ENCODE data around the gene ZSWIM4.

Gene ZSWIM4

DNA sequence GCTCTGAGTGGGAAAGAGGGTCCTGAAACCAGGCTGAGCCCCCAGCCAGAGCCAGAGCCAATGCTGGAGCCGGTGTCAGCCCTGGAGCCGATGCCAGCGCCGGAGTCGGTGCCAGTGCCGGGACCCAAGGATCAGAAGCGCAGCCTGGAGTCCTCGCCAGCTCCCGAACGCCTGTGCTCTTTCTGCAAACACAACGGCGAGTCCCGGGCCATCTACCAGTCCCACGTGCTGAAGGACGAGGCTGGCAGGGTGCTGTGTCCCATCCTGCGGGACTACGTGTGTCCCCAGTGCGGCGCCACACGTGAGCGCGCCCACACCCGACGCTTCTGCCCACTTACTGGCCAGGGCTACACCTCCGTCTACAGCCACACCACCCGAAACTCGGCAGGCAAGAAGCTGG lies 82.1 kb downstream of the ZSWIM4 start:
- Histone ChIP-seq H3K4me3 (ENCODE audit: low read length) (no peak overlapping the region), H3K27ac (ENCODE audit: low read depth, low read length) (no peak overlapping the region), H3K9me3 (ENCODE audit: control insufficient read depth, insufficient read depth, low read length) (no peaks in the 10 kb centered on the region), H3K36me3 (ENCODE audit: control insufficient read depth, low read length) (no peaks in the 10 kb centered on the region), H3K4me2 (ENCODE audit: low read length) (no peak overlapping the region), H3K4me1 (ENCODE audit: control insufficient read depth, low read length) (peaks cover 28% of the 10 kb centered on the region), H3K9me2 (replicated peaks; ENCODE audit: control insufficient read depth, low read length) (no peaks in the 10 kb centered on the region), H3K79me2 (ENCODE audit: control insufficient read depth, low read length) (no peaks in the 10 kb centered on the region), H3F3A (ENCODE audit: control insufficient read depth, insufficient read depth) (no peaks in the 10 kb centered on the region; the same call in 1 of the 2 replicates), H3K27me3 (ENCODE audit: control insufficient read depth, low read length) (0 out of 2 replicates have a peak, but pooled peaks cover 4% of the 10 kb centered on the region), H4K20me1 (ENCODE audit: control insufficient read depth, insufficient read depth, low read depth, low read length) (no peaks in the 10 kb centered on the region)
- no peak for TF ChIP-seq EZH2phosphoT487 (IDR thresholded peaks at IDR 0.05; ENCODE audit: borderline replicate concordance, low read length)
- TF ChIP-seq, protein P1, sequence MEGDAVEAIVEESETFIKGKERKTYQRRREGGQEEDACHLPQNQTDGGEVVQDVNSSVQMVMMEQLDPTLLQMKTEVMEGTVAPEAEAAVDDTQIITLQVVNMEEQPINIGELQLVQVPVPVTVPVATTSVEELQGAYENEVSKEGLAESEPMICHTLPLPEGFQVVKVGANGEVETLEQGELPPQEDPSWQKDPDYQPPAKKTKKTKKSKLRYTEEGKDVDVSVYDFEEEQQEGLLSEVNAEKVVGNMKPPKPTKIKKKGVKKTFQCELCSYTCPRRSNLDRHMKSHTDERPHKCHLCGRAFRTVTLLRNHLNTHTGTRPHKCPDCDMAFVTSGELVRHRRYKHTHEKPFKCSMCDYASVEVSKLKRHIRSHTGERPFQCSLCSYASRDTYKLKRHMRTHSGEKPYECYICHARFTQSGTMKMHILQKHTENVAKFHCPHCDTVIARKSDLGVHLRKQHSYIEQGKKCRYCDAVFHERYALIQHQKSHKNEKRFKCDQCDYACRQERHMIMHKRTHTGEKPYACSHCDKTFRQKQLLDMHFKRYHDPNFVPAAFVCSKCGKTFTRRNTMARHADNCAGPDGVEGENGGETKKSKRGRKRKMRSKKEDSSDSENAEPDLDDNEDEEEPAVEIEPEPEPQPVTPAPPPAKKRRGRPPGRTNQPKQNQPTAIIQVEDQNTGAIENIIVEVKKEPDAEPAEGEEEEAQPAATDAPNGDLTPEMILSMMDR (IDR thresholded peaks at IDR 0.05; ENCODE audit: low read depth, low read length, poor library complexity, severe bottlenecking): no peak

DNA sequence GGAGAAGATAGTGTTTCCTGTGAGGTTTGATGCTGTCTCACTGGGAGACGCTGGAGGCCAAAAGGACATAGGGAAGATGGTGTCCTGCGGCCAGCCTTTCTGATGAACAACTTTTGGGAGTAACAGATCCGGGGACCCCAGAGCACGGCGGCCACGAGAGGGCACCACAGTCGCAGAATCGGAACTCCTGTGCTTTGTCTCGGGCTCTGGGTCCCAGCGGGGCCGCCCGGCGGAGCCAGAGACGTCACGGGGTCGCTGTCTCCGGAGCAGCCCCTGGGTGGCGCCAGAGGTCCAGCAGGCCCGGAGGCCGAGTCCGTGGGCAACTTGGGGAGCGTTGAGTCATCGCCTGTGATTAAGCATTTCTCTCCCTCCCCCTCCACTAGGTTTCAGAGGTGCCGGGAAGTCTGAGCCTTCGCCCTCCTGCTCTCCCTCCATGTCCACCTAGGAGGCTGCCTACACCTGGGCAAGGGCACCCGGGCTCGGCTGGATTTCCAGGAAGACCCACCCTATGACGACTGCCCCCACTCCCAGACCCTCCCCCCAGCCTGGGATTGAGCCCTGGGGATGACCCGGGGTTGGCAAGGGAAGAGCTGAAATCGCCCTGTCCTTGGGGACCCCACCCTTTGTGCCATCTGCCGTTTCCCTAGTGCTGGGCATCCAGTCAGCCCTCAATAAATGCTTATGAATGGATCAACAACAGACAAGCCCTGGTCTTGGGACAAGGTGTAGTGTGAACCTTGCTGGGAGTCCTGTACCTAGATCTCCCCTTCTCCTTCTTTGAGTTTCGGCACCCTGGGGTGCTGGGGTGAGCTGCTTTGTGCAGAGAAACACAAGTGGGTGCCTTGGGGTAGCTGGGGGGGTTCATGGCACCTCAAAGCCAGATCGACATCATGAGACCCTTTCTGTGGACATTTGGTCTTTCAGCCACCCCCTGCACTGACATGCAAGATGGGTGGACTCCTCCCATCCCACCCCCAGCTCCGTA lies 85.1 kb downstream of the ZSWIM4 start:
- TF ChIP-seq EZH2phosphoT487 (IDR thresholded peaks at IDR 0.05; ENCODE audit: borderline replicate concordance, low read length): no peak
- TF ChIP-seq, protein P1 (IDR thresholded peaks at IDR 0.05; ENCODE audit: low read depth, low read length, poor library complexity, severe bottlenecking): peak; percentile 99

DNA sequence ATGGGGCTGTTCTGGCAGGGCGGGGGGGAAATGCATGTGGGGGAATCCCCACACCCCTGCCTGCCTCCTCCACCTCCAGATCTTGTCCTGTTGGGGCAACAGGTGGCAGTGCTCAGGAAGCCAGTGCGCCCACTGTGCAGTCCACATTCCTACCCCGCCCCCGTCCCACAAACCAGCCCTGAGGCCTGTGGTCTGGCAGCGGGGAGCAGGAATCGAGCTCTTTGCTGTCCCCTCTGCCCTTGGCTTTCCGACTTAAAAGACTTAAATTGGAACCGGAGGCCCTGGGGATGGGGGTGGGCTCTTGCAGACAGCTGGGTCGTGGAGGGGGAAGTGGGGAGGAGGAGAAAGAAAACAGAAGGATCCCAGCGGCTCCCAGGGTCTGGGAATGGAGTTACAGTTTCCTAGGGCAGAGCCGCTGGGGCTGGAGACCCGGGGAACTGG lies 86.0 kb downstream of the ZSWIM4 start:
- H3K9me3 ChIP-seq (ENCODE audit: control insufficient read depth, insufficient read depth, low read length): no peaks in the 10 kb centered on the region
- no peak overlapping the region for H3K4me3 ChIP-seq (ENCODE audit: low read length)
- H3K27ac ChIP-seq (ENCODE audit: low read depth, low read length): no peak overlapping the region
- H3K27me3 ChIP-seq (ENCODE audit: control insufficient read depth, low read length): 0 out of 2 replicates have a peak, but pooled peaks cover 4% of the 10 kb centered on the region
- H3K36me3 ChIP-seq (ENCODE audit: control insufficient read depth, low read length): no peaks in the 10 kb centered on the region
- H3K9me2 ChIP-seq (replicated peaks; ENCODE audit: control insufficient read depth, low read length): no peaks in the 10 kb centered on the region
- H3F3A ChIP-seq (ENCODE audit: control insufficient read depth, insufficient read depth): no peaks in the 10 kb centered on the region; the same call in 1 of the 2 replicates
- peaks cover 29% of the 10 kb centered on the region for H3K4me1 ChIP-seq (ENCODE audit: control insufficient read depth, low read length)
- TF ChIP-seq, protein P1 (IDR thresholded peaks at IDR 0.05; ENCODE audit: low read depth, low read length, poor library complexity, severe bottlenecking): no peak
- H4K20me1 ChIP-seq (ENCODE audit: control insufficient read depth, insufficient read depth, low read depth, low read length): no peaks in the 10 kb centered on the region
- H3K4me2 ChIP-seq (ENCODE audit: low read length): peak overlapping the region; percentile 57
- no peaks in the 10 kb centered on the region for H3K79me2 ChIP-seq (ENCODE audit: control insufficient read depth, low read length)

More for the DNA sequence above, 85.1 kb downstream of the ZSWIM4 start:
- Histone ChIP-seq H3K9me2 (replicated peaks; ENCODE audit: control insufficient read depth, low read length) (no peaks in the 10 kb centered on the region), H3K79me2 (ENCODE audit: control insufficient read depth, low read length) (no peaks in the 10 kb centered on the region), H3K27me3 (ENCODE audit: control insufficient read depth, low read length) (0 out of 2 replicates have a peak, but pooled peaks cover 4% of the 10 kb centered on the region), H3K4me3 (ENCODE audit: low read length) (peak overlapping the region; percentile 39), H3K9me3 (ENCODE audit: control insufficient read depth, insufficient read depth, low read length) (no peaks in the 10 kb centered on the region), H3F3A (ENCODE audit: control insufficient read depth, insufficient read depth) (no peaks in the 10 kb centered on the region; the same call in 1 of the 2 replicates), H3K4me1 (ENCODE audit: control insufficient read depth, low read length) (peaks cover 29% of the 10 kb centered on the region), H3K36me3 (ENCODE audit: control insufficient read depth, low read length) (no peaks in the 10 kb centered on the region), H3K4me2 (ENCODE audit: low read length) (peak overlapping the region; percentile 57), H3K27ac (ENCODE audit: low read depth, low read length) (no peak overlapping the region), H4K20me1 (ENCODE audit: control insufficient read depth, insufficient read depth, low read depth, low read length) (no peaks in the 10 kb centered on the region)
